Measurements from ENCODE around the gene GFOD1.

- no peak for TF ChIP-seq EZH2 (IDR thresholded peaks at IDR 0.05; ENCODE audit: low read depth)
- TF ChIP-seq CTCF (conservative IDR thresholded peaks at IDR 0.05) = no peak
These were observed 129.8 kb downstream of the GFOD1 start for GRCh38 chr6:13357551-13358075.
